IMR-90 (cell line): Measurements from ENCODE around the gene FMN1. TPM values are rescaled to one million over a fixed set of nuclear protein-coding genes. Genes with fewer than 3 reads are reported as not detected.

Source experiments
- ATAC-seq: fragments of 200-7000 bp; cut with Tn5 transposase; 2 replicates; pipeline ENCODE4 v1.9.1; 2020; ENCODE audit warnings: low read depth, mild to moderate bottlenecking, moderate library complexity
- BruUV-seq: library from RNA; stranded (reverse); fragments of 400-500 nt; replicated peaks from 2 replicates; lab custom pipeline; 2021; lab: Mats Ljungman, UMichigan
- CTCF ChIA-PET: fragments of 300-600 bp; formaldehyde crosslinking; extraction: SDS; loops from one replicate; lab custom pipeline; 2021; ENCODE audit warnings: antibody characterized with exemption; lab: Yijun Ruan, JAX
- POLR2A ChIA-PET: fragments of 300-600 bp; sonication (Branson Sonifier 250); formaldehyde crosslinking; loops from one replicate; lab custom pipeline; 2022; ENCODE audit warnings: antibody characterized with exemption; ENCODE audit not compliant: unreplicated experiment; lab: Charles Lee
- DNase-seq: peaks from one replicate; pipeline ENCODE4 v3.0.0; 2013
- H2AFZ ChIP-seq: replicated peaks from 2 replicates; pipeline ENCODE3; 2013; ENCODE audit warnings: low read length, mild to moderate bottlenecking; ENCODE audit not compliant: poor library complexity
- H2AK5ac ChIP-seq: 2 replicates; pipeline ENCODE4 v1.6.1; 2013; ENCODE audit warnings: low read depth, low read length, inconsistent platforms
- H2AK9ac ChIP-seq: replicated peaks from 2 replicates; pipeline ENCODE3; 2013; ENCODE audit warnings: mild to moderate bottlenecking, low read depth, low read length, moderate library complexity; ENCODE audit not compliant: poor library complexity
- H2BK120ac ChIP-seq: 2 replicates; pipeline ENCODE4 v1.6.1; 2013; ENCODE audit warnings: low read depth, low read length, inconsistent platforms
- H2BK15ac ChIP-seq: 3 replicates; pipeline ENCODE4 v1.6.1; 2013; ENCODE audit warnings: low read depth, low read length, inconsistent platforms
- H2BK20ac ChIP-seq: 2 replicates; pipeline ENCODE4 v1.6.1; 2013; ENCODE audit warnings: low read depth, mild to moderate bottlenecking, inconsistent platforms, low read length, moderate library complexity
- H2BK5ac ChIP-seq: 2 replicates; pipeline ENCODE4 v1.6.1; 2013; ENCODE audit warnings: mild to moderate bottlenecking, low read depth, low read length, inconsistent platforms; ENCODE audit not compliant: poor library complexity, severe bottlenecking
- H3K14ac ChIP-seq: replicated peaks from 2 replicates; pipeline ENCODE4 v1.6.1; 2013; ENCODE audit warnings: low read depth, low read length, inconsistent platforms
- H3K18ac ChIP-seq: 2 replicates; pipeline ENCODE4 v1.6.1; 2013; ENCODE audit warnings: low read depth, low read length, control low read depth
- H3K23ac ChIP-seq: 2 replicates; pipeline ENCODE4 v1.6.1; 2013; ENCODE audit warnings: low read depth, low read length, inconsistent platforms
- H3K27ac ChIP-seq: 2 replicates; pipeline ENCODE4 v1.5.1; 2013; ENCODE audit warnings: mild to moderate bottlenecking, control low read depth, low read length; ENCODE audit not compliant: insufficient read depth
- H3K27me3 ChIP-seq: 2 replicates; pipeline ENCODE4 v1.6.1; 2013; ENCODE audit warnings: low read length; ENCODE audit not compliant: control insufficient read depth, insufficient read depth
- H3K36me3 ChIP-seq: 2 replicates; pipeline ENCODE4 v1.6.1; 2013; ENCODE audit warnings: low read length, mixed read lengths; ENCODE audit not compliant: control insufficient read depth, insufficient read depth
- H3K4ac ChIP-seq: 2 replicates; pipeline ENCODE4 v1.6.1; 2013; ENCODE audit warnings: low read depth, low read length, inconsistent platforms
- H3K4me1 ChIP-seq: 2 replicates; pipeline ENCODE4 v1.6.1; 2013; ENCODE audit warnings: low read length, mixed read lengths; ENCODE audit not compliant: control insufficient read depth, insufficient read depth
- H3K4me2 ChIP-seq: 2 replicates; pipeline ENCODE4 v1.6.1; 2013; ENCODE audit warnings: low read depth, mild to moderate bottlenecking, control low read depth, low read length, moderate library complexity
- H3K4me3 ChIP-seq: 2 replicates; pipeline ENCODE4 v1.5.1; 2013; ENCODE audit warnings: low read depth, mild to moderate bottlenecking, control low read depth, low read length, moderate library complexity; ENCODE audit not compliant: insufficient read depth
- H3K56ac ChIP-seq: 2 replicates; pipeline ENCODE4 v1.6.1; 2013; ENCODE audit warnings: low read length, inconsistent platforms; ENCODE audit not compliant: insufficient read depth; ENCODE audit errors: extremely low read depth
- H3K79me1 ChIP-seq, 2 experiments: 2 replicates each; pipeline ENCODE4 v1.6.1; 2013; ENCODE audit warnings: low read length in 2 of 2, inconsistent platforms in 1 of 2, low read depth in 1 of 2
- H3K9ac ChIP-seq: 2 replicates; pipeline ENCODE4 v1.6.1; 2013; ENCODE audit warnings: low read depth, low read length, control low read depth
- H3K9me1 ChIP-seq: 2 replicates; pipeline ENCODE4 v1.6.1; 2013; ENCODE audit warnings: low read length, inconsistent platforms; ENCODE audit not compliant: insufficient read depth
- H3K9me3 ChIP-seq: 2 replicates; pipeline ENCODE4 v1.6.1; 2013; ENCODE audit warnings: low read length; ENCODE audit not compliant: control insufficient read depth, insufficient read depth
- H4K20me1 ChIP-seq: 2 replicates; pipeline ENCODE4 v1.6.1; 2013; ENCODE audit warnings: low read length, inconsistent platforms; ENCODE audit not compliant: insufficient read depth
- H4K5ac ChIP-seq: 2 replicates; pipeline ENCODE4 v1.6.1; 2013; ENCODE audit warnings: mild to moderate bottlenecking, low read depth, low read length, control low read depth
- H4K8ac ChIP-seq, 2 experiments: 2 replicates each; pipeline ENCODE4 v1.6.1; 2013; ENCODE audit warnings: low read depth in 2 of 2, low read length in 2 of 2, control low read depth in 1 of 2, inconsistent platforms in 1 of 2
- H4K91ac ChIP-seq: 2 replicates; pipeline ENCODE4 v1.6.1; 2013; ENCODE audit warnings: low read depth, low read length, inconsistent platforms; ENCODE audit not compliant: insufficient read depth
- BHLHE40 ChIP-seq: fragments of 150-350 bp; IDR thresholded peaks from 2 replicates; pipeline ENCODE4 v1.6.1; 2016; ENCODE audit warnings: mild to moderate bottlenecking, low read depth, low read length
- CEBPB ChIP-seq: IDR thresholded peaks from 2 replicates; pipeline ENCODE4 v1.6.1; 2012; ENCODE audit warnings: low read depth, low read length, improper control_type of control experiment
- CHD1 ChIP-seq: IDR thresholded peaks from 2 replicates; pipeline ENCODE4 v1.6.1; 2012; ENCODE audit warnings: low read depth, low read length, improper control_type of control experiment
- CTCF ChIP-seq: conservative IDR thresholded peaks from 2 replicates; pipeline ENCODE4 v1.5.1; 2012; ENCODE audit warnings: mild to moderate bottlenecking, low read depth, low read length, improper control_type of control experiment
- ELK1 ChIP-seq: fragments of 150-350 bp; IDR thresholded peaks from 2 replicates; pipeline ENCODE4 v1.6.1; 2016; ENCODE audit warnings: low read depth, mild to moderate bottlenecking, low read length, moderate library complexity, borderline replicate concordance
- FOS ChIP-seq: fragments of 150-350 bp; IDR thresholded peaks from 2 replicates; pipeline ENCODE4 v1.6.1; 2016; ENCODE audit warnings: low read depth, low read length
- MAFK ChIP-seq: IDR thresholded peaks from 2 replicates; pipeline ENCODE4 v1.6.1; 2012; ENCODE audit warnings: low read depth, low read length, improper control_type of control experiment
- MAZ ChIP-seq: IDR thresholded peaks from 2 replicates; pipeline ENCODE4 v1.6.1; 2012; ENCODE audit warnings: low read depth, mild to moderate bottlenecking, low read length, improper control_type of control experiment, moderate library complexity, borderline replicate concordance
- MXI1 ChIP-seq: IDR thresholded peaks from 2 replicates; pipeline ENCODE4 v1.6.1; 2012; ENCODE audit warnings: low read depth, mild to moderate bottlenecking, low read length, moderate library complexity, borderline replicate concordance
- NFE2L2 ChIP-seq: fragments of 150-350 bp; IDR thresholded peaks from 2 replicates; pipeline ENCODE4 v1.6.1; 2016; ENCODE audit warnings: low read depth, mild to moderate bottlenecking, low read length
- POLR2A ChIP-seq: IDR thresholded peaks from 2 replicates; pipeline ENCODE4 v1.6.1; 2012; ENCODE audit warnings: mild to moderate bottlenecking, low read depth, low read length
- RAD21 ChIP-seq: IDR thresholded peaks from 2 replicates; pipeline ENCODE4 v1.6.1; 2012; ENCODE audit warnings: low read length, improper control_type of control experiment
- RCOR1 ChIP-seq: IDR thresholded peaks from 2 replicates; pipeline ENCODE4 v1.6.1; 2012; ENCODE audit warnings: mild to moderate bottlenecking, low read length, improper control_type of control experiment; ENCODE audit not compliant: insufficient replicate concordance
- RFX5 ChIP-seq: IDR thresholded peaks from 2 replicates; pipeline ENCODE4 v1.8.0; 2012; ENCODE audit warnings: low read depth, mild to moderate bottlenecking, low read length, moderate library complexity
- SMC3 ChIP-seq: fragments of 150-350 bp; IDR thresholded peaks from 2 replicates; pipeline ENCODE4 v1.6.1; 2016; ENCODE audit warnings: low read depth, mild to moderate bottlenecking, antibody characterized with exemption, low read length, moderate library complexity
- USF2 ChIP-seq: fragments of 150-350 bp; IDR thresholded peaks from 2 replicates; pipeline ENCODE4 v1.6.1; 2017; ENCODE audit warnings: mild to moderate bottlenecking, antibody characterized with exemption, low read length, low read depth
- WGBS, 2 experiments: methylation state at CpG; one replicate each; pipeline versions ENCODE4 v1.1.5 to v1.1.7; 2013; ENCODE audit warnings: missing lambda C conversion rate in 2 of 2; ENCODE audit not compliant: insufficient read length in 1 of 2; ENCODE audit errors: extremely low coverage in 2 of 2; 5-methylcytosine and 5-hydroxymethylcytosine counted together
- dilution Hi-C: fragments of 300-500 bp; cut with HindIII; formaldehyde crosslinking; loops from one replicate; pipeline ENCODE4 v1.14.3; 2018; ENCODE audit warnings: low sequenced_read_pairs; ENCODE audit not compliant: unreplicated experiment
- in situ Hi-C: fragments of 300-500 bp; cut with MboI; formaldehyde crosslinking; loops from 3 replicates; pipeline ENCODE4 v1.14.3; 2019; ENCODE audit warnings: low sequenced_read_pairs, inconsistent platforms, mixed read lengths
- intact Hi-C: fragments of 100-400 bp; cut with micrococcal nuclease; formaldehyde crosslinking; loops from 2 replicates; pipeline ENCODE4 v1.10.0; 2022
- polyA plus RNA-seq, 3 experiments: library from polyadenylated mRNA; depleted of rRNA; stranded (reverse); fragments of >200 nt; gene quantifications; 2 replicates each; pipeline ENCODE4 v1.2.3, GENCODE V29; 2012; ENCODE audit warnings: low replicate concordance in 1 of 3
- total RNA-seq: library from RNA; depleted of rRNA; stranded (reverse); fragments of >200 nt; gene quantifications from 2 replicates; pipeline ENCODE4 v1.2.3, GENCODE V29; 2012

The FMN1 gene
- total and polyA plus RNA-seq, 2 of the 4 experiments (the other 2 are of a cell fraction), result 7.3 to 17.6 TPM

- H2BK120ac ChIP-seq, result peak overlapping the region; percentile 79
- H3K4me3 ChIP-seq, result no peak overlapping the region
- H3K56ac ChIP-seq, result no peak overlapping the region
- H3K4me2 ChIP-seq, result no peak overlapping the region
- no peak overlapping the region for H3K27ac ChIP-seq
- ATAC-seq, result no peak
- H4K20me1 ChIP-seq, result no peaks in the 10 kb centered on the region
- H3K9me3 ChIP-seq, result no peaks in the 10 kb centered on the region
- H2AFZ ChIP-seq, result no peak overlapping the region
- peak overlapping the region; percentile 36; the same call in 2 of the 3 replicates for H2BK15ac ChIP-seq
- CTCF ChIA-PET, result interaction anchor here (1.4 kb wide), 1 partner anchor 17 kb away, joined by 3 read pairs; no protein-coding TSS in a partner anchor
- no peak overlapping the region for H2AK9ac ChIP-seq
- peak overlapping the region; percentile 46; the same call in 1 of the 2 replicates for H3K23ac ChIP-seq
- DNase-seq, result no peak
- H3K79me1 ChIP-seq, result peaks cover 9 to 38% of the 10 kb centered on the region in 2 experiments
- no TSS peak for BruUV-seq
- peak overlapping the region in 1 of 2 experiments; percentile 67; a peak in 2 of 4 replicates for H4K8ac ChIP-seq
- H3K27me3 ChIP-seq, result no peaks in the 10 kb centered on the region
- peaks cover 11% of the 10 kb centered on the region for H3K9me1 ChIP-seq
- H4K5ac ChIP-seq, result no peak overlapping the region
- no peak overlapping the region for H3K9ac ChIP-seq
- peaks cover 4% of the 10 kb centered on the region for H3K4me1 ChIP-seq
- POLR2A ChIA-PET, result interaction anchor here (0.5 kb wide), 1 partner anchor 27 kb away, joined by 11 read pairs; no protein-coding TSS in a partner anchor
- no peak overlapping the region for H2BK5ac ChIP-seq
- no peak overlapping the region for H3K18ac ChIP-seq
- H4K91ac ChIP-seq, result peak overlapping the region; percentile 49; the same call in 1 of the 2 replicates
- peak overlapping the region; percentile 65; the same call in 1 of the 2 replicates for H3K14ac ChIP-seq
- dilution Hi-C loops, result no loop called here
- peak overlapping the region; percentile 51 for H3K4ac ChIP-seq
- H3K36me3 ChIP-seq, result no peaks in the 10 kb centered on the region
- H2BK20ac ChIP-seq, result peak overlapping the region; percentile 38
- peak overlapping the region; percentile 56 for H2AK5ac ChIP-seq
- in situ Hi-C loops, result no loop called here
- no CpG with 5 or more reads among the region's 4 CpGs for WGBS, 2 experiments
- intact Hi-C loops, result no loop called here
- TF ChIP-seq CHD1 (no peak), MAZ (no peak), BHLHE40 (no peak), MXI1 (no peak), CEBPB (no peak), POLR2A (no peak), RAD21 (no peak), NFE2L2 (no peak), RFX5 (no peak), USF2 (no peak), SMC3 (no peak), ELK1 (no peak), CTCF (no peak), FOS (no peak), RCOR1 (no peak), MAFK (no peak)
Measured at GRCh38 chr15:33124279-33124678, 70.2 kb downstream of the FMN1 start.
